Bronchial epithelial cell (primary cell): ENCODE results near the gene SHB. TPM values are rescaled to one million over a fixed set of nuclear protein-coding genes. Genes with fewer than 3 reads are reported as not detected.
"Not testable (repeated sequence)": the region's sequence is repeated elsewhere in the genome, so short reads cannot be mapped to it uniquely, and the experiment has no call there.

Experiments
- DNase-seq: peaks from one replicate; pipeline ENCODE4 v3.0.0-alpha.2; 2010; ENCODE audit warnings: low read depth
- FAIRE-seq: peaks from 2 replicates; lab custom pipeline; 2011; peaks lifted over from hg19 to GRCh38; lab: Jason Lieb, UNC
- H3K27me3 ChIP-seq: 2 replicates; pipeline ENCODE4 v1.5.1; 2011; ENCODE audit warnings: low read length; ENCODE audit not compliant: control insufficient read depth, insufficient read depth
- H3K36me3 ChIP-seq: 2 replicates; pipeline ENCODE4 v1.5.1; 2011; ENCODE audit warnings: low read length; ENCODE audit not compliant: control insufficient read depth, insufficient read depth
- H3K4me3 ChIP-seq: 2 replicates; pipeline ENCODE4 v1.5.1; 2011; ENCODE audit warnings: mild to moderate bottlenecking, low read depth, low read length, control low read depth
- total RNA-seq: library from RNA; depleted of rRNA; stranded (reverse); fragments of >200 nt; gene quantifications from 2 replicates; pipeline ENCODE4 v1.2.1, GENCODE V29; 2014
- TF ChIP-seq, protein P1 (sequence below): IDR thresholded peaks from 2 replicates; pipeline ENCODE4 v1.5.1; 2011; ENCODE audit warnings: mild to moderate bottlenecking, moderate library complexity, low read length, control low read depth, inconsistent platforms; ENCODE audit not compliant: insufficient read depth, severe bottlenecking

SHB gene
- total RNA-seq, 1 donor from 2014 or later = 14.5 TPM

DNA sequence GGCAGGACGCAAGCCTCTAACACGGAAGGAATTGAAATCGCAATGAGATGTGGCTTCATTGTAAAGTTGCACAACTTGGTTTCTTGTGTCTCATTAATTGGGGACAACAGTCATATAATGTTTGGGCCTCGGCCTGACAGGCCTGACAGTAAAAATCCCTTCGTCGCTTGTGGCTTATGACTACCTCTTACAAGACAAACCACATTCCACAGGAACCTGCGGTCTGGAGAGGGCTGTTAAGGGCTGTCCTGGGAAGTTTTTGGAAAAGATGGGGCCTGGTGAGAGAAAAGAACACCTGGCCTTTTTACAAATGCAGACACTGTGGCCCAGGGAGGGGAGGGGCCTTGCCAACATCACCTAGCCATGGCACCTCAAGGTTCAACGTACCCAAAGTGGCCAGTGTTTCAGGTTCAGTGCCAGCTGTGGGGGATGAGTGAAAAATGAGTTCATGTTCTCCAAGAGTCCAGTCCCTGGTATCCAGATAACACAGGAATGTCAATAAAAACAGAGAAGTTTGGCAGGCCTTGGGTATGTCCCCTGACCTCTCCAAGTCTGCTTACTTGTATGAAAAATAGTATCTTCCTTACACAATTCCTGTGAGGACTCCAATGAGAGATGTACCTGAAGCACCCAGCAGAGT lies 22.2 kb downstream of the SHB start:
- DNase-seq (peak; percentile 81), FAIRE-seq (no peak)
- no peaks in the 10 kb centered on the region for H3K36me3 ChIP-seq
- H3K4me3 ChIP-seq = no peak overlapping the region
- TF ChIP-seq, protein P1, sequence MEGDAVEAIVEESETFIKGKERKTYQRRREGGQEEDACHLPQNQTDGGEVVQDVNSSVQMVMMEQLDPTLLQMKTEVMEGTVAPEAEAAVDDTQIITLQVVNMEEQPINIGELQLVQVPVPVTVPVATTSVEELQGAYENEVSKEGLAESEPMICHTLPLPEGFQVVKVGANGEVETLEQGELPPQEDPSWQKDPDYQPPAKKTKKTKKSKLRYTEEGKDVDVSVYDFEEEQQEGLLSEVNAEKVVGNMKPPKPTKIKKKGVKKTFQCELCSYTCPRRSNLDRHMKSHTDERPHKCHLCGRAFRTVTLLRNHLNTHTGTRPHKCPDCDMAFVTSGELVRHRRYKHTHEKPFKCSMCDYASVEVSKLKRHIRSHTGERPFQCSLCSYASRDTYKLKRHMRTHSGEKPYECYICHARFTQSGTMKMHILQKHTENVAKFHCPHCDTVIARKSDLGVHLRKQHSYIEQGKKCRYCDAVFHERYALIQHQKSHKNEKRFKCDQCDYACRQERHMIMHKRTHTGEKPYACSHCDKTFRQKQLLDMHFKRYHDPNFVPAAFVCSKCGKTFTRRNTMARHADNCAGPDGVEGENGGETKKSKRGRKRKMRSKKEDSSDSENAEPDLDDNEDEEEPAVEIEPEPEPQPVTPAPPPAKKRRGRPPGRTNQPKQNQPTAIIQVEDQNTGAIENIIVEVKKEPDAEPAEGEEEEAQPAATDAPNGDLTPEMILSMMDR = no peak
- H3K27me3 ChIP-seq = no peaks in the 10 kb centered on the region

DNA sequence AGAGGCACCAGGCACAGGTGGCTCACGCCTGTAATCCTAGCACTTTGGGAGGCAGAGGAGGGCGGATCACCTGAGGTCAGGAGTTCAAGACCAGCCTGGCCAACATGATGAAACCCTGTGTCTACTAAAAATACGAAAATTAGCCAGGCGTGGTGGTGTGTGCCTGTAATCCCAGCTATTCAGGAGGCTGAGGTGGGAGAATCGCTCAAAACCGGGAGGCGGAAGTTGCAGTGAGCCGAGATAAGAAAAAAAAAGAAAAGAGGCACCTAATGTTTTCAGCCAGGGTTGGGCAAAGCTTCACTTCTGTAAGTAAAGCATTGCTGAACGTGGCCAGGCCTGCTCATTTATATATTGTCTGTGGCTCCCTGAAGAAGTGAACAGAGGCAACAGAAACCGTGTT lies 23.1 kb downstream of the SHB start:
- FAIRE-seq, H3K36me3 ChIP-seq, H3K4me3 ChIP-seq, DNase-seq, H3K27me3 ChIP-seq: not testable (repeated sequence)

GRCh38 chr9:38044706-38045105 lies 24.3 kb downstream of the SHB start:
- Histone ChIP-seq H3K27me3 (no peaks in the 10 kb centered on the region), H3K4me3 (no peak overlapping the region), H3K36me3 (peaks cover 3% of the 10 kb centered on the region)
- FAIRE-seq (no peak), DNase-seq (no peak)
- TF ChIP-seq, protein P1 = no peak

- DNase-seq (no peak), FAIRE-seq (no peak)
- Histone ChIP-seq H3K36me3 (peaks cover 3% of the 10 kb centered on the region), H3K27me3 (no peaks in the 10 kb centered on the region), H3K4me3 (no peak overlapping the region)
- TF ChIP-seq, protein P1 = no peak
These were observed 24.9 kb downstream of the SHB start for GRCh38 chr9:38043931-38044623.

DNA sequence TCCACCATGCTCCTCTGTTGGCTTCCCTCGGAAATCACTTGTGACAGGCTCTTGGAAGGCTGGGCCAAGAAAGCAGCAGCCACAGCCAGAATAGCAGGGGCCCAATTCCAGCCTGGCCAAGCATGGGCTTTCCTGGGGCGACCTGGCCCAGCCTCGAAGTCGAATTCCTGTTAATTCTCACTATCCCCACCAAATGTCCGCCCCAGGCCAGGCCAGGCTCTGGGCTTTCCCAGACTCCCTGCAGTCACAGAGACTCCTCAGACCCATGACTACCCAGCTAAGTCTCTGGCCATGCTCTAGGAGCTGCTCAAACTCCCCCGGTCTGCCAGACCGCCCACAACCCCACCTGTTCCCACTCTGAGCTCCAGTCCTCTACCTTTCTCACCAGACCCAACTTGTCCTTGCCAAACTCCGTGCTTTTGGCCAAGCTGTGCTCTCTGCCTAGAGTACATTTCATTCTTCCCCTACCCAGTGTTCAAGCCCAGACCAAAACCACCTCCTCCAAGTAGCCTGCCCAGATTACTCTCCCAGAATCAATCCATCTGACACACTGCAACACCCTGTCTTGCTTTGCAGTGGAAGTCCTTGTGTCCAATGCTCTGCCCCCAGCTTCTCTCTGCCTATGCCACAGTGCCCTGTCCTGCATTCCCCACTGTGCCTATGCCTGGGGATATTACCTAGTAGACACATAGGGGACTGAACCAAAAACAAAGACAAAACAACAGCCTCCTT lies 26.2 kb downstream of the SHB start:
- TF ChIP-seq, protein P1 = no peak
- Histone ChIP-seq H3K36me3 (peaks cover 3% of the 10 kb centered on the region), H3K4me3 (no peak overlapping the region), H3K27me3 (no peaks in the 10 kb centered on the region)
- no peak for FAIRE-seq
- no peak for DNase-seq

GRCh38 chr9:38041564-38042243 lies 27.3 kb downstream of the SHB start:
- DNase-seq = no peak
- Histone ChIP-seq H3K4me3 (no peak overlapping the region), H3K27me3 (no peaks in the 10 kb centered on the region), H3K36me3 (peaks cover 3% of the 10 kb centered on the region)
- FAIRE-seq = no peak
- TF ChIP-seq, protein P1 = no peak
